Muscle layer of duodenum (tissue), 2 donors: ENCODE results near the gene CSNK1D.

Source experiments
- H3K27ac ChIP-seq: one replicate; pipeline ENCODE4 v1.7.0; 2013; ENCODE audit warnings: mild to moderate bottlenecking, low read length
- H3K27me3 ChIP-seq: one replicate; pipeline ENCODE4 v1.7.0; 2013; ENCODE audit warnings: low read depth, mild to moderate bottlenecking, control low read depth, low read length
- H3K36me3 ChIP-seq, 2 donors: one replicate each; pipeline ENCODE4 v1.7.0; 2013; ENCODE audit warnings: low read length in 2 of 2, control low read depth in 1 of 2, mild to moderate bottlenecking in 1 of 2; ENCODE audit not compliant: insufficient read depth in 2 of 2, control insufficient read depth in 1 of 2
- H3K4me1 ChIP-seq, 2 donors: one replicate each; pipeline ENCODE4 v1.7.0; 2013; ENCODE audit warnings: low read length in 2 of 2, mild to moderate bottlenecking in 2 of 2, control low read depth in 1 of 2, moderate library complexity in 1 of 2; ENCODE audit not compliant: insufficient read depth in 2 of 2, control insufficient read depth in 1 of 2
- H3K4me3 ChIP-seq, 2 donors: one replicate each; pipeline ENCODE4 v1.7.0; 2013; ENCODE audit warnings: low read length in 2 of 2, low read depth in 1 of 2, mild to moderate bottlenecking in 1 of 2
- H3K9me3 ChIP-seq, 2 donors: one replicate each; pipeline ENCODE4 v1.7.0; 2013; ENCODE audit warnings: low read length in 2 of 2, control low read depth in 1 of 2, mild to moderate bottlenecking in 1 of 2; ENCODE audit not compliant: control insufficient read depth in 1 of 2
- donor health status: healthy.

The CSNK1D gene

DNA sequence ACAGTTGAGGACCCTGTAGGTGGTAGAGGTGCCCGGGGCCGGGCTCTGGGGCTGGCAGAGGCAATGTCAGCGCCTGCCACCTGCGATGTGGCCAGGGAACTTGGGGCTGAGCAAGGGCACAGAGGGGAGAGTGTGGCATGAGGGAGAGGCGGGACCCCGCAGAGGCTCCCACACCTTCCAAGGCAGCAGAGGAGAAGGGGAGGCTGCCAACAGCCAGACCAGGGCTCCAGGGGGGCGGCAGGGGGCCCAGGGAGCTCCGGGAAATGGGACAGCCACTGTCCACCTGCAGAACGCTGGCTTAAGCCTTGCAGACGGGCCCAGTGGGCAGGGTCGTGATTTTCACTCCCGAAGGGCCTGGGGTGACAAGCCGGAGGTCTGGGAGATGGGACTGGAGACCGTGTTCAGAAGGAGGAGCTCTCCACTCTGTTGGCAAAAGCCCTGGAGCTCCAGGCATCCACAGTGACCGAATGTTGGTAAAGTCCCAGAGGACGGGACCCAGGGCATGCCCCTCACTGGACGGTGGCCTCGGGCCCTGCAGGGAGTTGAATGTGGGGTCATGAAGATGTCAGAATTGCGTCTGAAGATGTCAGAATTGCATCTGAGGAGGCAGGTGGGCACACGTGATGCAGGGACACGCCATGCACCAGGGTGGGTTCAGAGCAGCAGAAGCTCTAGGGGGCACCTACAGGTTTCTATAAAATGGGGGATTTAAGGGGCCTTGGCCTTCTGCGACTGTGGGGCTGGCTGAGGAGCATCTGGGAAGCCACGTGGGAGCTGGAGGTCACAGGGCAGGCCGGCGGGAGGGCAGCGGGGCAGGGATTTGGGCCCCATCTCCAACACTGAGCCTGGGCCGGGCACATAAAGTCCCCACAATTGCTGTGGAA is 25.3 kb upstream of the CSNK1D start:
- H3K4me3 ChIP-seq: peak overlapping the region; percentile 53 to 59
- H3K4me1 ChIP-seq: peaks cover 19 to 21% of the 10 kb centered on the region in 2 donors
- no peaks in the 10 kb centered on the region for H3K9me3 ChIP-seq
- peaks cover 0 to 6% of the 10 kb centered on the region in 2 donors for H3K36me3 ChIP-seq
- H3K27ac ChIP-seq: peak overlapping the region; percentile 94
- no peaks in the 10 kb centered on the region for H3K27me3 ChIP-seq

DNA sequence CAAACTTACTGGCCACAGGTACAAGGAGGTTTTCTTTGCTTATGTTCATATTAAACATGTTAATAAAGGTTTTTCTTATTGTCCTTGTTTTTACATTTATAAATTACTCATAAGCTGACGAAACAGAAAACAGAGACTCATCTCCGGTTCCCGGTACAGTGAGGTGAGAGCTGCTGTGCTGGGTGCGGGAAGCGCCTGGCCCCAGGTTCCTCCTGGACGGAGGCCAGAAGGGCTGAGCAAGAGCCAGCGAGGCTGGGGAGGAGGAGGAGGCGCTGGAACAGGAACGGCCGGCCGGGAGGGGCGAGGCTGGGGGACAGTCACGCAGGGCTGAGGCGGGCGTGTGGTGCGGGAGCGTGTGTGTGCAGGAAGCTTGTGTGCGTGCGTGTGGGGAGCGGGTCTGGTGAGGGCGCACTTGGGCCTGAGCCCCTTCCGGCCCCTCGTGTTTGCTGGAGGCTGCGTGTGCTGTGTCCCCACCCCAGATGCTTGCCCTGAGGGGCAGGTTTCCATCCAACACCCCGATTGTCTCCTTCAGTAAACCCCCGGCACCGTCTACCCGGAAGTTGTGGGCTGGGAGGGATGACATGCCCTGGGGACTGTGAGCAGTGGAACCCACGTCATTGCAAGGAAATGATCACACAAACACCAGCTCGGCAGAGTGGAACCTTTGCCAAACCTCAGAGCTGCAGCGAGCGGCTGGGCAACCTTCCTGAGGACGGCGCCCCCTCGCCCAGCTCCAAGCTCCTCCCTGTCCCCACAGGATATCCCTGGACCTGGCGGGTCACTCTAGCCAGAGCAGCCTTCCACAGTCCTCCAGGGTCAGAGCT is 24.4 kb upstream of the CSNK1D start:
- H3K9me3 ChIP-seq: no peaks in the 10 kb centered on the region
- H3K27me3 ChIP-seq: no peaks in the 10 kb centered on the region
- H3K27ac ChIP-seq: peak overlapping the region; percentile 94
- peak overlapping the region; percentile 53 to 59 for H3K4me3 ChIP-seq
- peaks cover 19 to 21% of the 10 kb centered on the region in 2 donors for H3K4me1 ChIP-seq
- H3K36me3 ChIP-seq: peaks cover 0 to 6% of the 10 kb centered on the region in 2 donors

DNA sequence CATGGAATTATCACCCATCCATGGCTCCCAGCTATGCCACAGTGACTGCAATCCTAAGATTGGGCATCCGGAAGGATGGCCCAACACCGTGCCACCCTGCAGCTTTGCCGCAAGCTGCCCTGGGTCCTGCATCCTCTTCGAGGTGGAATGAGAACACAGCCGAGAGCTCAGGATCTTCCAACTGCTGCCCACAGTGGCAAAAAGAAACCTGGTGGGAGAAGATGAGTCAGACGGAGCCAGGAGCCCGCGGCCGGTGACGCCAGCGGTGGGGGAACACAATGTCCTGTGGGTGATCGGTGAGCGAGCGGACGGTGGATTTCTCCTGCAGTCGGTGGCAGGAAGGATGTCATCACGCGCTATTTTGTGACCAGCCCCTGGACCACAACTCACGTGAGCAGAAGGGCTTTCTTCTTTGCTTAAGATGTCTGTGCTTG is 23.8 kb upstream of the CSNK1D start:
- Histone ChIP-seq H3K4me3 (peak overlapping the region; percentile 53 to 59), H3K4me1 (peaks cover 19 to 21% of the 10 kb centered on the region in 2 donors), H3K27ac (peak overlapping the region; percentile 94), H3K27me3 (no peaks in the 10 kb centered on the region), H3K9me3 (no peaks in the 10 kb centered on the region), H3K36me3 (peaks cover 0 to 6% of the 10 kb centered on the region in 2 donors)

DNA sequence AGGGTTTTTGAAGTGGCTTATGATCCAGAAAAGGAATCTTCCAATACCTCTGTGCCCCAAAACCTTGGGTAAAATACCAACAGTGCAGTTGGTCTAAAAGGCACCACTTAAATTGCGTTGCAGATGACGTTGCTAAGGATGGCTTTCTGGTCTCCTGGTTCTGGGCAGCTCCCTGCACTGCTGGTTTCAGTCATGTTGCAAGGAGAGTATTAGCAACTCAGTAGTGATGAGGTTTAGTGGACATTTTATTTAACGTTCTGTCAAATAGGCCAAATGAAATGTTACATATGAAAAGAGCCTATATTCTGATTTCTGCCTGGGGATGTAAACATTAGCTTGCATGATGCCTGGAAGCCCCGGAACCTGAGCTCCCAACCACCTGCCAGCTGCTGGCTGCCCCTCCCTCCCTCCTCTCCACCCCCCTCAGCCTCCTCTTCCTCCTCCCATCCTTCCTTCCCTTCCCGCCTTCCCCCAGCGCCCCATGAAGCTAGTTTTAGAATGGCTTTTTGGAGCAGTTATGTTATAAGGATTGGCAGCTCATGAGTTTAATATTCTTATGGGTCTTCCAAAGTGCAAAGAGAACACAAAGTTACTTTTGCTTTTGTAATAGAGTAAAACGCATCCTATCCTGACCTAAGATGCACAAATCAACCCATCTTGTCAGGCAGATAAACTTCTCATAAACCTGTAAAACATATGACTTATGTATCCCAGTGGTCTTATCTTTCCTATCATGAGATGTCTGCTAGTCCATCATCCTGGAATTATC is 23.2 kb upstream of the CSNK1D start:
- H3K4me1 ChIP-seq: peaks cover 19 to 21% of the 10 kb centered on the region in 2 donors
- no peaks in the 10 kb centered on the region for H3K27me3 ChIP-seq
- peak overlapping the region; percentile 53 to 59 for H3K4me3 ChIP-seq
- H3K27ac ChIP-seq: peak overlapping the region; percentile 94
- peaks cover 0 to 6% of the 10 kb centered on the region in 2 donors for H3K36me3 ChIP-seq
- H3K9me3 ChIP-seq: no peaks in the 10 kb centered on the region

DNA sequence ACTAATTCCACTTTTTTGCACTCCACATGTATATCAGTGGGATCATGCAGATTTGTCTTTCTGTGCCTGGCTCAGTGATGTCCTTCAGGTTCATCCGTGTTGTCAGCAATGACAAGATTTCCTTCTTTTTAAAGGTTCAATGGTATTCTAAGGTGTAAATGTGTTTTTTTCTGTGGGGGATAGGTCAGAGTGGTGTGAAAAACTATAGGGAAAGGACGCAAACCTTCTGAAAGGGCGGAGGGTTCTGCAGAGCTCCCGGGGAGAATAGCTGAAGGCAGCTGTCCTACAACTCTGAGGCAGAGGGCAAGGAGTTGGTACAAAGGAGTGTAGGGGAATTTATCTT is 21.9 kb upstream of the CSNK1D start:
- H3K36me3 ChIP-seq: peaks cover 0 to 6% of the 10 kb centered on the region in 2 donors
- H3K27ac ChIP-seq: peak overlapping the region; percentile 43
- no peaks in the 10 kb centered on the region for H3K27me3 ChIP-seq
- peaks cover 19 to 21% of the 10 kb centered on the region in 2 donors for H3K4me1 ChIP-seq
- no peaks in the 10 kb centered on the region for H3K9me3 ChIP-seq
- no peak overlapping the region for H3K4me3 ChIP-seq

DNA sequence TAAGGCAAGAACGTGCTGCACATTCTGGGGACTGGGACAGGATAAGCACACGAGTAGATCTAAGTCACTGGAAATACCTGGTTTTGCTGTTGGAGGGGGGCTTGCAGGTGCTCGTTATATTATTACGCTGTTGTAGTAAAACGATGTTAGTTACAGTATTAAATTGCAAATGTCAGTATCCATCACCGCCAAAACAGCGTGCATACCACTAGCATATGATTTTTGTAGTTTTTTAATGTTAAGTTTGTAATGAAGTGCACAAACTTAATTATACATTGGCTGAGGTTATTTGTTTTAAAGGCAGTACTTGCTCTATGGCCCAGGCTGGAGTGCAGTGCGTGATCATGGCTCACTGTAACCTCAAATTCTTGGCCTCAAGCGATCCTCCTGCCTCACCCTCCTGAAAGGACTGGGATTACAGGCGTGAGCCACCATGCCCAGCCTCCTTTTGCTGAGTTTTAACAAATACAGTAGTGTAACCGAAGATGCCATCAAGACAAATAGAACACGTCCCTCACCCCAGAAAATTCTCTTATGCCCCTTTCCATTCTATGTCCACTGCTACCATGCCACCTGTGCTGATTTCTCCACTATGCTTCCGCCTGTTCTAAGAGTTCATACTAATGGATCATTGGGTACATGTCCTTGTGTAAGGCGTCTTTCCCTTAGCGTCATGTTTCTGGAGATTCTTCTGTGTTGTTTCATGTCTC is 20.7 kb upstream of the CSNK1D start:
- Histone ChIP-seq H3K4me1 (peaks cover 19 to 21% of the 10 kb centered on the region in 2 donors), H3K27ac (peak overlapping the region; percentile 63), H3K9me3 (no peaks in the 10 kb centered on the region), H3K36me3 (peaks cover 0 to 6% of the 10 kb centered on the region in 2 donors), H3K4me3 (peak overlapping the region; percentile 42 to 44), H3K27me3 (no peaks in the 10 kb centered on the region)

DNA sequence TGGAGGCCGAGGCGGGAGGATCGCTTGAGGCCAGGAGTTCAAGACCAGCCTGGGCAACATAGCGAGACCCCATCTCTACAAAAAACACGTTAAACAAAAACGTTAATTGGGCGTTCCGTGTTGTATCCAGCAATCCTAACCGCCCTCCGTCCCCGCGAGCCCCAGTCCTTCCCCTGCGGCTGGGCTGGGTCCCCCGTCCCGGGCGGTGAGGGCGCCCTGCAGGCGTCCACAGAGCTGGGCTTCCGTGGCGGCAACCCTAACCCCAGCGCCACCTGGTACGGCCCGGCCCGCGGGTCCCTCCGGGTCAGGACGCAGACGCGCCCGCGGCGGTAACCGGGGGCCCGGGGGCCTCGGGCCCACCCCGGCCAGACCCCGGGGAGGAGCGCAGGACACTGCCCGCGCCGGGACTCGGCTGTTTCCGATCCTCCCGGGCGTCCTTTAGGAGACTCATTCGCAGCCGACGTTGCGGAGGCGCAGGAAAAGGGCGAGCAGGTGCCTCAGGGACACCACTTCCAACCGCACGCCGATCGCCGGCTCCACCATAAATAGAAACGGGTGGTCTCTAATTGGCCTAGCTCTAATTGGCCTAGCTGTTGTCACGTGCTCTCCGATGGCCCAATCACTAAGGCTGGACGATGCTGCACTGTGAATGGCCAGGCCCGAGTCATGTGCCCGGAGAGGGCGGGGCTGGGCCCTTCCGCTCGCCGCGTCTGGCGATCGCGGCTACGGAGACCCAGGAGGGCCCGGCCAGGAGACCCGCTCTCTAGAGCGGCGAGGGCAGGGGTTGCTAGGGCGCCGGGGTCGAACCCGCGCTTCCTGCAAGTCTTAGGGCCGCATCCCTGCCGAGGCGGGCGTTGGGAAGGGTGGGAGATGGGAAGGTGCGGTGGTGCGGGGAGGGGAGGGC is 19.0 kb upstream of the CSNK1D start:
- no peaks in the 10 kb centered on the region for H3K9me3 ChIP-seq
- H3K4me1 ChIP-seq: peaks cover 10 to 18% of the 10 kb centered on the region in 2 donors
- peak overlapping the region; percentile 72 for H3K27ac ChIP-seq
- peaks cover 0 to under 1% of the 10 kb centered on the region in 2 donors for H3K36me3 ChIP-seq
- H3K4me3 ChIP-seq: peak overlapping the region; percentile 67 to 73
- H3K27me3 ChIP-seq: no peaks in the 10 kb centered on the region

DNA sequence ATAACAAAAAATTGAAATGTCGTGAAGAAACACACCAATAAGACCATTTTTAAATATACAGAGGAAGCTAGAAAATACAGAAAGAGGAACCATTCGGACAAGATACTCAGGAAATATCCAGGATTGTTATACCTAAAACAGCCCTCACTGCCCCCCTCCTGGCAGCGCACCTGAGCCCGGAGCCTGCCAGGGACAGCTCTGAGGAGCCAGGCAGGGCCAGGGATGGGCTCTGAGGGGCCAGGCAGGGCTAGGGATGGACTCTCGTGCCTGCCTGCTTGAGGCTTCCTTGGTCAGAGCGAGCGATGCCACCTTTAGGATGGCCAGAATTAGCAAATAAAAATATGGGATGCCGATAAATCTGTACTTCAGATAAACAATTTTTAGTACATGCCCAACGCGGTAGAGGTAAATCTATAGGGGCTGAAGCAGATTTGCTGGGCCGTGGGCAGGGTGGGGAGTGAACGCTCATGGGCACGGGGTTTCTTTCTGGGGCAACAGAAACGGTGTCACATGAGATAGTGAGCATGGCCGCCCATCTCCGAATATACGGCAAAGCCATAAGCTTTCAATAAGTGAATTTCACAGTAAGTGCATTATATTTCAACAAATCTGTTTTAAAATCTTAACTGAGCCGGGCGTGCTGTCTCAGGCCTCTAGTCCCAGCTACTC is 18.2 kb upstream of the CSNK1D start:
- H3K27me3 ChIP-seq: no peaks in the 10 kb centered on the region
- H3K36me3 ChIP-seq: no peaks in the 10 kb centered on the region
- peak overlapping the region; percentile 72 for H3K27ac ChIP-seq
- peak overlapping the region; percentile 67 to 73 for H3K4me3 ChIP-seq
- peaks cover 6 to 10% of the 10 kb centered on the region in 2 donors for H3K4me1 ChIP-seq
- no peaks in the 10 kb centered on the region for H3K9me3 ChIP-seq

DNA sequence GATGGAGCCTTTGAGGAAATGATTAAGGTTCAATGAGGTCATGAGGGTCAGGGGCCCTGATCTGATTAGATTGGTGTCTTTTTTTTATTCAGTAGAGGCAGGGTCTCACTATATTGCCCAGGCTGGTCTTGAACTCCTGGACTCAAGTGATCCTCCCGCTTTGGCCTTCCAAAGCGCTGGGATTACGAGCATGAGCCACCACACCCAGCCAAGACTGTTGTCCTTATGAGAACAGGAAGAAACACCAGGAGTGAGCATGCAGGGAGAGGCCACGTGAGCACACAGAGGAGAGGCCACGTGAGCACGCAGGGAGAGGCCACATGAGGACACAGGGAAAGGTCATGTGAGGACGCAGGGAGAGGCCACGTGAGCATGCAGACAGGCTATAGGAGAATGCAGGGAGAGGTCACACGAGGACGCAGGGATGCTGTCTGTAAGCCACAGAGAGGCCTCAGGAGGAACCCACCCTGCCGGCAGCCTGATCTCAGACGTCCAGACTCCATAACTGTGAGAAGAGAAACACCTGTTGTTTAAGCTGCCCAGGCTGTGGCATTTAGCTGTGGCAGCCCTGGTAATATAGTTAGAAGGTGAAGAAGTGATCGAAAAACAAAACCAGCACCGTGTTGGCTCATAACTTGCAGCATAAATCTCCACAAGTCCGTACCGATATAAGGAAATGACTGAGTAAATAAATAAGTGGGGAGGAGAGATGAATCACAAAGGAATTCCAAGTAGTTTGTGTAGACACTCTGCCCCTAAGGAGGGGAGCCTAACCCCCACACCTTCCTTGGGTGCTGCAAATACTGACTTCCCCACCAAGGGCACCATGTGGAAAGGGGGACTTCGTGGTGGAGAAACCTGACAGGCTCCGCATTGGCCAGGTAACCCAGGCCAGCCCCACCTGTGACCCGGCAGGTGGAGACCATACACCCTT is 14.6 kb upstream of the CSNK1D start:
- Histone ChIP-seq H3K36me3 (no peaks in the 10 kb centered on the region), H3K4me1 (peaks cover 2 to 5% of the 10 kb centered on the region in 2 donors), H3K27ac (peak overlapping the region; percentile 50)

More for the DNA sequence above, 14.6 kb upstream of the CSNK1D start:
- no peaks in the 10 kb centered on the region for H3K9me3 ChIP-seq
- H3K27me3 ChIP-seq: no peaks in the 10 kb centered on the region
- H3K4me3 ChIP-seq: no peak overlapping the region
